GM19372 (cell line): ENCODE measurements around the gene FOXO1.

Experiments used
- ATAC-seq: cut with Tn5 transposase; IDR thresholded peaks from one replicate; pipeline ENCODE4 v1.9.1; 2021; ENCODE audit warnings: mild to moderate bottlenecking, low read depth, moderate library complexity; ENCODE audit not compliant: unreplicated experiment

The FOXO1 gene

GRCh38 chr13:40517486-40518480 lies 148.7 kb downstream of the FOXO1 start:
- ATAC-seq: peak; percentile 82

GRCh38 chr13:40515702-40516101 lies 150.7 kb downstream of the FOXO1 start:
- ATAC-seq: no peak

- no peak for ATAC-seq
Measured at GRCh38 chr13:40514802-40515201, 151.6 kb downstream of the FOXO1 start.

- ATAC-seq: no peak
Measured at GRCh38 chr13:40509876-40510275, 156.6 kb downstream of the FOXO1 start.

- ATAC-seq: no peak
Measured at GRCh38 chr13:40508767-40509342, 157.6 kb downstream of the FOXO1 start.

GRCh38 chr13:40508127-40508526 lies 158.3 kb downstream of the FOXO1 start:
- no peak for ATAC-seq

GRCh38 chr13:40506592-40507446 lies 159.6 kb downstream of the FOXO1 start:
- ATAC-seq: no peak
